HG03103 (cell line): ENCODE data around the gene ZNF394.

Experiments
- ATAC-seq: cut with Tn5 transposase; IDR thresholded peaks from one replicate; pipeline ENCODE4 v1.9.1; 2021; ENCODE audit warnings: low read depth; ENCODE audit not compliant: unreplicated experiment

The ZNF394 gene

GRCh38 chr7:99453105-99453504 lies 47.0 kb downstream of the ZNF394 start:
- no peak for ATAC-seq

DNA sequence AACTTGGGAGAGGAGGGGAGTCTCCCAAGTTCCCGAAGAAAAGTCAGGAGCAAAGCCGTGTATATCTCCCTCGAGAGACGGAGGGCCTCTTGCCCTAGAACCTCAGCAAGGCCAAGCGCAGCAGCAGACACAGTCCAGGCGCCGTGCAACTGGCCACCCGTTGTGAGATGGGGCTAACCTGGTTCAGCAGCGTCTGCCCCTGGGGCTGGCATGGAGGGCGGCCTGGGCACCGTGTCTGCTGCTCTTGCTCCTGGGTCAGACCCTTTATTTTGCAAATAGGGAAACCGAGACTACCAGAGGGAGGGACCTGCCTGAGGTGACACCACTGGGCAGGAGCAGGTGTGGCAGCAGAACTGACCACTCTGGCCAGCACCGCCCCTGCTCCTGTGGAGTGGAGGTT lies 47.5 kb downstream of the ZNF394 start:
- ATAC-seq: no peak

GRCh38 chr7:99451936-99452335 lies 48.1 kb downstream of the ZNF394 start:
- no peak for ATAC-seq

GRCh38 chr7:99449326-99449725 lies 50.8 kb downstream of the ZNF394 start:
- no peak for ATAC-seq

- no peak for ATAC-seq
These were observed 51.2 kb downstream of the ZNF394 start for GRCh38 chr7:99448855-99449254.

GRCh38 chr7:99447943-99448342 lies 52.1 kb downstream of the ZNF394 start:
- ATAC-seq: no peak

DNA sequence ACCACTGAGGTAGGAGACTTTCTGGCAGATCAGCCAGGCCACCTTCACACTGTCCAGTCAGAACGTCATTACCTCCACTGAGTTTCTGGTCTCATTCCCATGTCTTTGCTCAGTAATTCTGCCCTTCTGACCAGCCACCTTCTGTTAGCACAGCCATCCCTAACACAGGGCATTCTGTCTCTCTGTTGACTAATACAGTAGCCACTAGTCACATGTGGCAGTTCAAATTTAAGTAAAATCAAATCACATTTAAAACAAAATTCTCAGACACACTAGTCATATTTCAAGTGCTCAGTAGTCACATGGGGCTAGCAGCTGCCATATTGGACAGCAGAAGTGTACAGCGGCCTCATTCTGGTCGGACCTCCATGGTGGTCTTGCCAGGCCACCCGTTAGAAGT lies 54.0 kb downstream of the ZNF394 start:
- ATAC-seq: no peak
